Esophagus squamous epithelium (tissue), 4 donors: Measurements from ENCODE around the gene TBC1D2.

Experiments
- CTCF ChIP-seq, 6 experiments: fragments of 450-650 bp in 4 of 6; fragments of 200-600 bp in 2 of 6; sonication (generic) in 2 of 6; IDR thresholded peaks; one replicate each; pipeline ENCODE4 v1.5.1; 2016 to 2019; ENCODE audit warnings: antibody characterized with exemption in 6 of 6, mild to moderate bottlenecking in 4 of 6, moderate library complexity in 4 of 6
- POLR2A ChIP-seq, 4 donors: fragments of 450-650 bp; IDR thresholded peaks; one replicate each; pipeline ENCODE4 v1.6.1; 2017; ENCODE audit warnings: antibody characterized with exemption in 4 of 4, mild to moderate bottlenecking in 4 of 4, moderate library complexity in 3 of 4

DNA sequence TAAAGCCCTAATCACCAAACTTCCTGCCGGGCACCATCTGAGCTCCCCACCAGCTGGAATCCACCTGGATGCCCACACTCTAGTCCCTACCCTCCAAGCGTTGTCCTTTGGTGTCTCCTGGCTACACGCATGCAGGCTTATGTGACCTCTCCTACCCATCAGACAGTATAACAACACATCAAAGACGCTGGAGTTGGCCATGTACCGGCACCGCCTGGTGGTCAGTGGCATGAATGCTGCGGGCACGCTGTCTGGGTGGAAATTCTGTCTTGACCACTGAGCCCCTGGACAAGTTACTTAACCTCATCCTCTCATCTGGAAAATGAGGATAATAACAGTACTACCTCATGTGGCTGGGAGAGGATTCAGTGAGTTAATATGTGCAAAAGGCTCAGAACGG is 39.6 kb downstream of the TBC1D2 start:
- TF ChIP-seq CTCF (IDR thresholded peaks at IDR 0.05) (peak in 2 of 6 experiments; percentile 10 to 29), POLR2A (IDR thresholded peaks at IDR 0.05) (no peak)
